Measurements from ENCODE around the gene OPA1.

OPA1 gene

DNA sequence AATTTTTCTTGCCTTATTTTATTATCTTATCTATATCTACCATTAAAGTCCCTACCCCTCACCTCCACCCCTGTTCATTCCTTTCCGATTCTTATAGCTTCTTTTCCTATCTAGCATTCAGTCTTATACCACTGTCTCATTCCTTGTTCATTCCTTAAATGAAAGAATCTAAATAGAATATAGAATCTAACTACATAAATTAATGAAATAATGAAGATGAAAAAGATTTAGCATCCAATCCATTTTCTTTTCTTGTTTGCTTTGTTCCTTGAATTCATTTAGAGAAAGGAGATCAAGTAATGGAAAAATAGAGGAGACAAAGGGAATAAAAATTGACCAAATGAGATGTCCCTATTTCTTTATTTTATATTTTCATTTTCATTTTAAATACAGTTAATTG, 67.2 kb downstream of the OPA1 start:
- TF ChIP-seq, protein P1, sequence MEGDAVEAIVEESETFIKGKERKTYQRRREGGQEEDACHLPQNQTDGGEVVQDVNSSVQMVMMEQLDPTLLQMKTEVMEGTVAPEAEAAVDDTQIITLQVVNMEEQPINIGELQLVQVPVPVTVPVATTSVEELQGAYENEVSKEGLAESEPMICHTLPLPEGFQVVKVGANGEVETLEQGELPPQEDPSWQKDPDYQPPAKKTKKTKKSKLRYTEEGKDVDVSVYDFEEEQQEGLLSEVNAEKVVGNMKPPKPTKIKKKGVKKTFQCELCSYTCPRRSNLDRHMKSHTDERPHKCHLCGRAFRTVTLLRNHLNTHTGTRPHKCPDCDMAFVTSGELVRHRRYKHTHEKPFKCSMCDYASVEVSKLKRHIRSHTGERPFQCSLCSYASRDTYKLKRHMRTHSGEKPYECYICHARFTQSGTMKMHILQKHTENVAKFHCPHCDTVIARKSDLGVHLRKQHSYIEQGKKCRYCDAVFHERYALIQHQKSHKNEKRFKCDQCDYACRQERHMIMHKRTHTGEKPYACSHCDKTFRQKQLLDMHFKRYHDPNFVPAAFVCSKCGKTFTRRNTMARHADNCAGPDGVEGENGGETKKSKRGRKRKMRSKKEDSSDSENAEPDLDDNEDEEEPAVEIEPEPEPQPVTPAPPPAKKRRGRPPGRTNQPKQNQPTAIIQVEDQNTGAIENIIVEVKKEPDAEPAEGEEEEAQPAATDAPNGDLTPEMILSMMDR (IDR thresholded peaks at IDR 0.05) = no peak
- no peak overlapping the region for H3K27ac ChIP-seq
- no peak overlapping the region for H3K4me3 ChIP-seq
- no peak for DNase-seq (ENCODE audit: low spot score)

DNA sequence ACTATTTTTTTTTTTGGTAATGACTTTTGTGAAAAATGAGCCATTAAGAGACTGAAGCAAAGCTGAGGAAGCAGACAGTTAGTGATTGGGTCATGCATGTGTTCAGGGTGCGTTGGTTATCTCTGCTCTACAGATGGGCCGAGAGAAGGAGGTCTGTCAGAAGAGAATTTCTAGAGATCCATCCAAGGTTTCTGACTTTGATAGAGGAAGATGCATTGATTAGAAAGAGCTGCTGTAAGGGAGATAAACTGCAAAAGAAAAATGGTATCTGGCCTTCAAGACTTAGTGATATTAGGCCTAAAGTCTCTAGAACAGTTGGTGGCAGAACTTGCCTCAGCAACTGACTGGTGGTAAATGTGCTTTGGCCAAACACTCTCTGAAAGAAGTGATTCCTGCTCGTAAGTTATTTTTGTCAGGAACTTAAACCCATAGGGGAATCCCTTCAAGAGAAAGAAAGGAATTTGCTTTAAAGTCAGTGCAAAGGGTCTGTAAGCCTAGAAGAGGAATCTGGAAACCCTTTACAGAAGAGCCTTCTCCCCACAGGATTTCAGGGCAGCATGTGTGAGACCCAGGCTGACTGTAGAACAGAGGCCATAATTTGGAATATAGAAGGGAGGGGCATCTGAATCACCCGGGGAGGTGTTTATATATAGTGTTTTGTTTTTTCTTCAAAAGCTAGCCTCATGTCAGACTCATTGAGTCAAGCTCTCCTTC, 67.8 kb downstream of the OPA1 start:
- TF ChIP-seq, protein P1 (IDR thresholded peaks at IDR 0.05) = no peak
- Histone ChIP-seq H3K4me3 (no peak overlapping the region), H3K27ac (no peak overlapping the region)
- DNase-seq (ENCODE audit: low spot score) = no peak

DNA sequence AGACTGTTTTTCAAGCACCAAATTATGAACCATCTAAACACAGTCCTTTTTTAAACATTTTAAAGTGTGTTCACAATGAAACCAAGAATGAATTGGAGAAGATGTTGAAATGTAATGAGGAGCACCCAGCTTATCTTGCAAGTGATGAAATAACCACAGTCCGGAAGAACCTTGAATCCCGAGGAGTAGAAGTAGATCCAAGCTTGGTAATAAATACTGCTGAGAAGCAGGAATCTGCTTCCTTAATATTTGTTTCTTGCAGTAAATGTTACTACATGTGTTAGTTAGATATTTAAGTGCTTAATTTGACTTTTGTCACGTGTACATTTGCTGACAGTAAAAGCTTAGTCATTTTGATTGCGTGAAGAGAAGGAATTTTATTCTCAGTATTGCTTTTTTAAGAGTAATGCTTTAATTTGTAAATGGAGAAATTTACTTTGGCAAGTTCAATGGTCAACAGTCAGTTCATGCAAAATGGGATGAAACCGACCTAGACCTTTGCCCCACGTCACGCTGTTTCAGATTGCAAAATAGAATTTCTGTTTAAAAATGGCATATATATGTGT, 69.8 kb downstream of the OPA1 start:
- Histone ChIP-seq H3K27ac (no peak overlapping the region), H3K4me3 (no peak overlapping the region)
- TF ChIP-seq, protein P1 (IDR thresholded peaks at IDR 0.05) = no peak
- DNase-seq (ENCODE audit: low spot score) = no peak

DNA sequence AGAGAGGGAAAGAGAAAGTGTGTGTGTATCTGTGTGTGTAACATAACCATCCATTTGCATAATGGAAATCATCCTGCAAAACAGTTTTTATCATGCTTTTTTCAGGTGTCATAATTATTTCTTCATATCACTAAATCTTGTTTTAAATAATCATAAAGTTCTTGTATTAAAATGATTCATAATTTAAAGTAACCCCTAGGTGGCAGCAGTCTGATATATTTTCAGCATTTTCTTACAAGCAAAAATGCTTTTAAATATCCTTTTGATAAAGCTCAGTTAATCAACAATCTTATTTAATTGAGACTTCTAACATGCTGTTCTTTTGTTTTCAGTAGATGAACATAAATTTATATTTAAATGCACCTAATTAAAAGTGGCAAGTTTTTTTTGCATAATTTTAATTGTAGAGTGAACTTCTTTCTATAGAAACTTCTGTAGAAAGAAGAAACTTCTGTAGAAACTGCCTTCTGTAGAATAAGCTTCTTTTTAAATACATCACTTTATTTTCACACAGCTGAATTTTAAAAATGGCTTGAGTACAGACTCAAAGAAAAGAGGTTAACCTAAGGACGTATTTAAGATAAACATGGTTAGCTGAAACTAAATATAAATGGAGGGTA, 72.5 kb downstream of the OPA1 start:
- no peak for DNase-seq (ENCODE audit: low spot score)

GRCh38 chr3:193673845-193674244, 80.8 kb downstream of the OPA1 start:
- TF ChIP-seq, protein P1 (IDR thresholded peaks at IDR 0.05) = no peak
- DNase-seq (ENCODE audit: low spot score) = no peak
- Histone ChIP-seq H3K27ac (no peak overlapping the region), H3K4me3 (no peak overlapping the region)

More for the DNA sequence above, 72.5 kb downstream of the OPA1 start:
- Histone ChIP-seq H3K27ac (no peak overlapping the region), H3K4me3 (no peak overlapping the region)
- TF ChIP-seq, protein P1 (IDR thresholded peaks at IDR 0.05) = peak; percentile 25

- TF ChIP-seq, protein P1 (IDR thresholded peaks at IDR 0.05) = no peak
- no peak overlapping the region for H3K27ac ChIP-seq
- no peak overlapping the region for H3K4me3 ChIP-seq
- DNase-seq (ENCODE audit: low spot score) = no peak
These were observed 81.7 kb downstream of the OPA1 start for GRCh38 chr3:193674714-193675113.

- TF ChIP-seq, protein P1 (IDR thresholded peaks at IDR 0.05) = no peak
- Histone ChIP-seq H3K4me3 (no peak overlapping the region), H3K27ac (no peak overlapping the region)
- DNase-seq (ENCODE audit: low spot score) = no peak
These were observed 84.7 kb downstream of the OPA1 start for GRCh38 chr3:193677734-193678133.
